HepG2 (cell line): ENCODE data around the gene OARD1. TPM values are rescaled to one million over a fixed set of nuclear protein-coding genes. Genes with fewer than 3 reads are reported as not detected.

Experiments used
- AGO1 ChIP-seq: fragments of 200-400 bp; formaldehyde crosslinking; IDR thresholded peaks from 2 replicates; pipeline ENCODE4 v1.6.1; 2017; ENCODE audit warnings: mild to moderate bottlenecking, low read depth, low read length, moderate library complexity; ENCODE audit not compliant: poor library complexity, severe bottlenecking
- AKAP8 ChIP-seq: sonication (generic); formaldehyde crosslinking; IDR thresholded peaks from 2 replicates; pipeline ENCODE4 v1.5.1; 2020; ENCODE audit warnings: mild to moderate bottlenecking, missing genetic modification reagents
- CAMTA2 ChIP-seq: sonication (generic); formaldehyde crosslinking; IDR thresholded peaks from 2 replicates; pipeline ENCODE4 v1.4.0; 2020; ENCODE audit warnings: mild to moderate bottlenecking, missing genetic modification reagents, borderline replicate concordance
- CCAR2 ChIP-seq: fragments of 200-400 bp; formaldehyde crosslinking; optimal IDR thresholded peaks from 2 replicates; pipeline ENCODE3; 2018; ENCODE audit warnings: low read depth, mild to moderate bottlenecking, low read length, moderate library complexity
- CERS6 ChIP-seq: sonication (generic); formaldehyde crosslinking; IDR thresholded peaks from 2 replicates; pipeline ENCODE4 v1.5.0; 2020; ENCODE audit warnings: missing genetic modification reagents
- FOSL2 ChIP-seq: sonication (generic); formaldehyde crosslinking; IDR thresholded peaks from 2 replicates; pipeline ENCODE4 v1.4.0; 2020; ENCODE audit warnings: missing genetic modification reagents
- JUN ChIP-seq: sonication (generic); formaldehyde crosslinking; IDR thresholded peaks from 2 replicates; pipeline ENCODE4 v1.4.0; 2020; ENCODE audit warnings: mild to moderate bottlenecking, missing genetic modification reagents
- NFKB2 ChIP-seq: sonication (generic); formaldehyde crosslinking; IDR thresholded peaks from 2 replicates; pipeline ENCODE4 v1.4.0; 2020; ENCODE audit warnings: missing genetic modification reagents, borderline replicate concordance
- PLRG1 ChIP-seq: fragments of 450-650 bp; conservative IDR thresholded peaks from 2 replicates; pipeline ENCODE4 v1.6.1; 2016
- PRDM4 ChIP-seq: sonication (generic); formaldehyde crosslinking; IDR thresholded peaks from 2 replicates; pipeline ENCODE4 v1.9.0; 2021; ENCODE audit warnings: missing genetic modification reagents, borderline replicate concordance
- SIN3A ChIP-seq: IDR thresholded peaks from 2 replicates; pipeline ENCODE4 v1.6.1; 2011; ENCODE audit warnings: low read depth, mild to moderate bottlenecking, control low read depth, low read length, borderline replicate concordance
- SP5 ChIP-seq: IDR thresholded peaks from 2 replicates; pipeline ENCODE4 v1.6.1; 2016; ENCODE audit warnings: low read depth, borderline replicate concordance
- TOPORS ChIP-seq: sonication (generic); formaldehyde crosslinking; IDR thresholded peaks from 2 replicates; pipeline ENCODE4 v1.8.0; 2023; ENCODE audit warnings: mild to moderate bottlenecking, missing genetic modification reagents
- ZBTB26 ChIP-seq: IDR thresholded peaks from 2 replicates; pipeline ENCODE4 v1.6.1; 2016; ENCODE audit warnings: missing compliant biosample characterization, missing genetic modification reagents, borderline replicate concordance
- ZNF260 ChIP-seq: sonication (generic); formaldehyde crosslinking; IDR thresholded peaks from 2 replicates; pipeline ENCODE4 v1.4.0; 2020; ENCODE audit warnings: missing genetic modification reagents, low read depth, mild to moderate bottlenecking, borderline replicate concordance
- ZNF333 ChIP-seq: sonication (generic); formaldehyde crosslinking; IDR thresholded peaks from 2 replicates; pipeline ENCODE4 v1.4.0; 2020; ENCODE audit warnings: mild to moderate bottlenecking, missing genetic modification reagents, borderline replicate concordance
- ZNF501 ChIP-seq: sonication (generic); formaldehyde crosslinking; IDR thresholded peaks from 2 replicates; pipeline ENCODE4 v1.5.1; 2020; ENCODE audit warnings: mild to moderate bottlenecking, moderate library complexity, missing genetic modification reagents
- ZNF558 ChIP-seq: sonication (generic); formaldehyde crosslinking; IDR thresholded peaks from 2 replicates; pipeline ENCODE4 v1.9.0; 2022; ENCODE audit warnings: mild to moderate bottlenecking, missing genetic modification reagents, borderline replicate concordance
- ZNF567 ChIP-seq: sonication (generic); formaldehyde crosslinking; IDR thresholded peaks from 2 replicates; pipeline ENCODE4 v1.8.1; 2023; ENCODE audit warnings: mild to moderate bottlenecking, missing genetic modification reagents, borderline replicate concordance
- ZNF652 ChIP-seq: IDR thresholded peaks from 2 replicates; pipeline ENCODE4 v1.6.1; 2016; ENCODE audit warnings: low read depth, borderline replicate concordance
- ZNF713 ChIP-seq: sonication (generic); formaldehyde crosslinking; IDR thresholded peaks from 2 replicates; pipeline ENCODE4 v1.4.0; 2020; ENCODE audit warnings: mild to moderate bottlenecking, missing genetic modification reagents
- ZNF749 ChIP-seq: sonication (generic); formaldehyde crosslinking; IDR thresholded peaks from 2 replicates; pipeline ENCODE4 v1.8.0; 2022; ENCODE audit warnings: mild to moderate bottlenecking, missing genetic modification reagents, moderate library complexity, borderline replicate concordance
- polyA plus RNA-seq, 8 experiments: library from polyadenylated mRNA; depleted of rRNA in 3 of 8; stranded (reverse) in 7 of 8; unstranded in 1 of 8; fragments of >200 nt; fragmentation: Illumina TruSeq in 4 of 8; extraction: Trizol in 4 of 8; gene quantifications; 2 replicates each; pipeline versions ENCODE4 v1.2.1 to v1.2.3, GENCODE V29; 2011 to 2016; ENCODE audit warnings: low read depth in 4 of 8, missing spikeins in 1 of 8, mixed read lengths in 1 of 8; ENCODE audit not compliant: insufficient read depth in 1 of 8
- total RNA-seq, 5 experiments: library from RNA; depleted of rRNA; stranded (reverse); fragments of >200 nt; fragmentation: Illumina TruSeq; extraction: Trizol; gene quantifications; 2 replicates each; pipeline ENCODE4 v1.2.3, GENCODE V29; 2016; ENCODE audit warnings: low read depth in 1 of 5

OARD1 gene
- total and polyA plus RNA-seq, 2 of the 13 experiments (the other 11 are each of a cell fraction or from before 2014, with no cell fraction given): 18.4 to 49.0 TPM

- TF ChIP-seq CERS6 (CRISPR knock-in tag) (no peak), ZNF713 (CRISPR knock-in tag) (no peak), CAMTA2 (no peak), CCAR2 (no peak), PRDM4 (no peak), ZBTB26 (CRISPR knock-in tag) (no peak), SP5 (no peak), ZNF333 (no peak), ZNF652 (CRISPR knock-in tag) (no peak), ZNF558 (CRISPR knock-in tag) (no peak), PLRG1 (no peak), SIN3A (no peak), ZNF749 (no peak), AKAP8 (CRISPR knock-in tag) (no peak), AGO1 (no peak), ZNF260 (CRISPR knock-in tag) (no peak), JUN (CRISPR knock-in tag) (no peak), ZNF567 (CRISPR knock-in tag) (no peak), ZNF501 (CRISPR knock-in tag) (no peak), NFKB2 (CRISPR knock-in tag) (no peak), FOSL2 (CRISPR knock-in tag) (peak; percentile 48), TOPORS (CRISPR knock-in tag) (no peak)
Observed at GRCh38 chr6:41055149-41055548, 17.0 kb downstream of the OARD1 start (continued).
